NCI-H1105 treated with DMSO at 0.1 percent for 48 hours (cell line): ENCODE results near the gene SPOP.
"Not testable (repeated sequence)": the region's sequence is repeated elsewhere in the genome, so short reads cannot be mapped to it uniquely, and the experiment has no call there.

Experiments used
- DNase-seq: peaks from one replicate; lab custom pipeline; 2025; lab: John Stamatoyannopoulos, UW

The SPOP gene

GRCh38 chr17:49695698-49696232 lies 17.9 kb upstream of the SPOP start:
- DNase-seq, result no peak

- peak; percentile 34 for DNase-seq
Measured at GRCh38 chr17:49694847-49695697, 17.2 kb upstream of the SPOP start.

GRCh38 chr17:49692751-49693150 lies 14.9 kb upstream of the SPOP start:
- DNase-seq, result no peak

- DNase-seq, result no peak
Measured at GRCh38 chr17:49691677-49692191, 13.8 kb upstream of the SPOP start.

GRCh38 chr17:49691086-49691676 lies 13.3 kb upstream of the SPOP start:
- DNase-seq, result no peak

- DNase-seq, result no peak
Measured at GRCh38 chr17:49690256-49690655, 12.4 kb upstream of the SPOP start.

GRCh38 chr17:49688848-49689247 lies 11.0 kb upstream of the SPOP start:
- no peak for DNase-seq

- no peak for DNase-seq
Measured at GRCh38 chr17:49687878-49688491, 10.1 kb upstream of the SPOP start.

- DNase-seq, result no peak
Measured at GRCh38 chr17:49681106-49681979, 3.4 kb upstream of the SPOP start.

GRCh38 chr17:49680314-49680713 lies 2.4 kb upstream of the SPOP start:
- no peak for DNase-seq

GRCh38 chr17:49677134-49677932 lies 564 bp downstream of the SPOP start:
- peak; percentile 82 for DNase-seq

GRCh38 chr17:49676276-49676868 lies 1.5 kb downstream of the SPOP start:
- no peak for DNase-seq

- DNase-seq, result no peak
Measured at GRCh38 chr17:49674507-49674906, 3.4 kb downstream of the SPOP start.

- not testable (repeated sequence) for DNase-seq
Measured at GRCh38 chr17:49673679-49674078, 4.2 kb downstream of the SPOP start.

- DNase-seq, result no peak
Measured at GRCh38 chr17:49670641-49671040, 7.3 kb downstream of the SPOP start.

GRCh38 chr17:49670002-49670401 lies 7.9 kb downstream of the SPOP start:
- no peak for DNase-seq

GRCh38 chr17:49667854-49668253 lies 10.0 kb downstream of the SPOP start:
- no peak for DNase-seq

GRCh38 chr17:49664706-49665211 lies 13.1 kb downstream of the SPOP start:
- no peak for DNase-seq

GRCh38 chr17:49659661-49660382 lies 18.1 kb downstream of the SPOP start:
- DNase-seq, result no peak

- DNase-seq, result no peak
Measured at GRCh38 chr17:49656247-49656646, 21.6 kb downstream of the SPOP start.
